Natural killer cell treated with Interleukin-12 subunit alpha and Interleukin-12 subunit beta and Interleukin-15 and Interleukin-18, amount 100 ng/mL, for 72 hours (primary cell): ENCODE measurements around the gene TRIM14. TPM values are rescaled to one million over a fixed set of nuclear protein-coding genes. Genes with fewer than 3 reads are reported as not detected.

Experiments used
- ATAC-seq, 2 donors: fragments of 150-1000 bp; cut with Tn5 transposase in 1 of 2; sonication (Bioruptor Pico), chemical (Tn5 transposase) in 1 of 2; 2 replicates each; pipeline ENCODE4 v1.10.0; 2021
- DNase-seq: peaks from one replicate; pipeline ENCODE4 v3.0.0; 2022; ENCODE audit warnings: low spot score
- H3K27ac Mint-ChIP-seq, 2 donors: 1 replicate in 1 of 2; 2 replicates in 1 of 2; pipeline ENCODE4 v1.8.0; 2022; ENCODE audit warnings: mixed read lengths in 2 of 2, mild to moderate bottlenecking in 1 of 2, moderate library complexity in 1 of 2
- H3K27me3 Mint-ChIP-seq, 2 donors: 1 replicate in 1 of 2; 2 replicates in 1 of 2; pipeline ENCODE4 v1.8.0; 2022; ENCODE audit warnings: mixed read lengths in 2 of 2
- H3K36me3 Mint-ChIP-seq: one replicate; pipeline ENCODE4 v1.8.0; 2022; ENCODE audit warnings: mixed read lengths
- H3K4me1 Mint-ChIP-seq, 2 donors: 1 replicate in 1 of 2; 2 replicates in 1 of 2; pipeline ENCODE4 v1.8.0; 2022; ENCODE audit warnings: low read depth in 2 of 2, mixed read lengths in 2 of 2, mild to moderate bottlenecking in 1 of 2
- H3K4me3 Mint-ChIP-seq: one replicate; pipeline ENCODE4 v1.8.0; 2022; ENCODE audit warnings: mixed read lengths
- H3K9me3 Mint-ChIP-seq: 2 replicates; pipeline ENCODE4 v1.8.0; 2022; ENCODE audit warnings: mixed read lengths
- total RNA-seq, 2 donors: library from RNA; stranded (reverse); gene quantifications; one replicate each; pipeline ENCODE4 v1.2.3, GENCODE V29; 2022

Gene TRIM14
- total RNA-seq, 2 donors from 2014 or later, result 29.4 to 49.0 TPM

GRCh38 chr9:98109052-98109451 is 10.0 kb downstream of the TRIM14 start:
- ATAC-seq (no peak), DNase-seq (no peak)
- Mint-ChIP-seq H3K4me3 (peak overlapping the region; percentile 68), H3K36me3 (peaks cover 17% of the 10 kb centered on the region), H3K4me1 (peaks cover 55 to 56% of the 10 kb centered on the region in 2 donors), H3K27me3 (no peaks in the 10 kb centered on the region), H3K9me3 (no peaks in the 10 kb centered on the region), H3K27ac (peak overlapping the region; percentile 81 to 89)

- H3K9me3 Mint-ChIP-seq, result no peaks in the 10 kb centered on the region
- ATAC-seq (peak; percentile 87 to 90), DNase-seq (no peak)
- H3K27ac Mint-ChIP-seq, result peak overlapping the region; percentile 81 to 89
- no peaks in the 10 kb centered on the region for H3K27me3 Mint-ChIP-seq
- peaks cover 17% of the 10 kb centered on the region for H3K36me3 Mint-ChIP-seq
- H3K4me3 Mint-ChIP-seq, result peak overlapping the region; percentile 68
- H3K4me1 Mint-ChIP-seq, result peaks cover 59 to 60% of the 10 kb centered on the region in 2 donors
These were observed 10.4 kb downstream of the TRIM14 start for GRCh38 chr9:98108531-98109031.

GRCh38 chr9:98107926-98108325 is 11.1 kb downstream of the TRIM14 start:
- Mint-ChIP-seq H3K27me3 (no peaks in the 10 kb centered on the region), H3K9me3 (no peaks in the 10 kb centered on the region), H3K36me3 (peaks cover 17% of the 10 kb centered on the region), H3K4me1 (peaks cover 59 to 60% of the 10 kb centered on the region in 2 donors), H3K27ac (peak overlapping the region; percentile 81 to 89), H3K4me3 (peak overlapping the region; percentile 68)
- DNase-seq, result no peak
- peak in 1 of 2 donors; percentile 33 for ATAC-seq

- Mint-ChIP-seq H3K4me1 (peaks cover 66 to 71% of the 10 kb centered on the region in 2 donors), H3K9me3 (no peaks in the 10 kb centered on the region), H3K27me3 (no peaks in the 10 kb centered on the region), H3K4me3 (peak overlapping the region; percentile 69), H3K27ac (peak overlapping the region; percentile 89 to 94), H3K36me3 (peaks cover 10% of the 10 kb centered on the region)
- DNase-seq (no peak), ATAC-seq (no peak)
These were observed 14.0 kb downstream of the TRIM14 start for GRCh38 chr9:98105006-98105405.

- Mint-ChIP-seq H3K36me3 (peaks cover 6% of the 10 kb centered on the region), H3K4me1 (peaks cover 66 to 71% of the 10 kb centered on the region in 2 donors), H3K4me3 (peak overlapping the region; percentile 69), H3K27ac (peak overlapping the region; percentile 89 to 94), H3K27me3 (no peaks in the 10 kb centered on the region), H3K9me3 (no peaks in the 10 kb centered on the region)
- DNase-seq, result no peak
- no peak for ATAC-seq
These were observed 14.6 kb downstream of the TRIM14 start for GRCh38 chr9:98104445-98104881.

- peaks cover 57 to 62% of the 10 kb centered on the region in 2 donors for H3K4me1 Mint-ChIP-seq
- ATAC-seq, result peak; percentile 98
- H3K27me3 Mint-ChIP-seq, result no peaks in the 10 kb centered on the region
- peak overlapping the region; percentile 80 for H3K4me3 Mint-ChIP-seq
- H3K27ac Mint-ChIP-seq, result peak overlapping the region; percentile 89 to 94
- H3K36me3 Mint-ChIP-seq, result peaks cover 13% of the 10 kb centered on the region
- no peaks in the 10 kb centered on the region for H3K9me3 Mint-ChIP-seq
- peak; percentile 84 for DNase-seq
These were observed 17.2 kb downstream of the TRIM14 start for GRCh38 chr9:98101868-98102273.

GRCh38 chr9:98101416-98101815 is 17.6 kb downstream of the TRIM14 start:
- Mint-ChIP-seq H3K4me1 (peaks cover 60 to 63% of the 10 kb centered on the region in 2 donors), H3K27me3 (no peaks in the 10 kb centered on the region), H3K9me3 (no peaks in the 10 kb centered on the region), H3K4me3 (peak overlapping the region; percentile 80), H3K36me3 (peaks cover 13% of the 10 kb centered on the region), H3K27ac (peak overlapping the region; percentile 89 to 94)
- ATAC-seq (no peak), DNase-seq (no peak)

- DNase-seq, result no peak
- ATAC-seq, result no peak
- peak overlapping the region; percentile 67 for H3K4me3 Mint-ChIP-seq
- no peaks in the 10 kb centered on the region for H3K9me3 Mint-ChIP-seq
- peak overlapping the region; percentile 89 to 94 for H3K27ac Mint-ChIP-seq
- H3K27me3 Mint-ChIP-seq, result no peaks in the 10 kb centered on the region
- H3K4me1 Mint-ChIP-seq, result peaks cover 54 to 56% of the 10 kb centered on the region in 2 donors
- H3K36me3 Mint-ChIP-seq, result peaks cover 13% of the 10 kb centered on the region
These were observed 18.6 kb downstream of the TRIM14 start for GRCh38 chr9:98100456-98100855.

GRCh38 chr9:98099898-98100297 is 19.1 kb downstream of the TRIM14 start:
- Mint-ChIP-seq H3K27ac (peak overlapping the region; percentile 89 to 94), H3K27me3 (no peaks in the 10 kb centered on the region), H3K9me3 (no peaks in the 10 kb centered on the region), H3K4me1 (peaks cover 52% of the 10 kb centered on the region in 2 donors), H3K36me3 (peaks cover 13% of the 10 kb centered on the region), H3K4me3 (peak overlapping the region; percentile 67)
- ATAC-seq, result no peak
- no peak for DNase-seq

GRCh38 chr9:98099346-98099745 is 19.7 kb downstream of the TRIM14 start:
- H3K27ac Mint-ChIP-seq, result peak overlapping the region; percentile 89 to 94
- peak overlapping the region; percentile 67 for H3K4me3 Mint-ChIP-seq
- H3K36me3 Mint-ChIP-seq, result peaks cover 11% of the 10 kb centered on the region
- H3K27me3 Mint-ChIP-seq, result no peaks in the 10 kb centered on the region
- H3K4me1 Mint-ChIP-seq, result peaks cover 48 to 51% of the 10 kb centered on the region in 2 donors
- H3K9me3 Mint-ChIP-seq, result no peaks in the 10 kb centered on the region
- no peak for DNase-seq
- no peak for ATAC-seq

GRCh38 chr9:98097836-98098235 is 21.2 kb downstream of the TRIM14 start:
- Mint-ChIP-seq H3K4me1 (peaks cover 48% of the 10 kb centered on the region in 2 donors), H3K27me3 (no peaks in the 10 kb centered on the region), H3K4me3 (peak overlapping the region; percentile 21), H3K36me3 (peaks cover 12% of the 10 kb centered on the region), H3K9me3 (no peaks in the 10 kb centered on the region), H3K27ac (peak overlapping the region; percentile 73 to 86)
- ATAC-seq (peak; percentile 22 to 47), DNase-seq (peak; percentile 74)

GRCh38 chr9:98096091-98096490 is 22.9 kb downstream of the TRIM14 start:
- no peak for DNase-seq
- no peaks in the 10 kb centered on the region for H3K27me3 Mint-ChIP-seq
- H3K27ac Mint-ChIP-seq, result peak overlapping the region in 1 of 2 donors; percentile 73
- ATAC-seq, result no peak
- H3K4me3 Mint-ChIP-seq, result no peak overlapping the region
- H3K9me3 Mint-ChIP-seq, result no peaks in the 10 kb centered on the region
- peaks cover 38% of the 10 kb centered on the region in 2 donors for H3K4me1 Mint-ChIP-seq
- peaks cover 16% of the 10 kb centered on the region for H3K36me3 Mint-ChIP-seq

GRCh38 chr9:98095401-98095800 is 23.6 kb downstream of the TRIM14 start:
- ATAC-seq, result no peak
- no peak overlapping the region for H3K4me3 Mint-ChIP-seq
- peak overlapping the region in 1 of 2 donors; percentile 63 for H3K27ac Mint-ChIP-seq
- H3K4me1 Mint-ChIP-seq, result peaks cover 36 to 37% of the 10 kb centered on the region in 2 donors
- no peaks in the 10 kb centered on the region for H3K9me3 Mint-ChIP-seq
- H3K36me3 Mint-ChIP-seq, result peaks cover 16% of the 10 kb centered on the region
- no peaks in the 10 kb centered on the region for H3K27me3 Mint-ChIP-seq
- DNase-seq, result no peak

GRCh38 chr9:98094851-98095250 is 24.2 kb downstream of the TRIM14 start:
- ATAC-seq (no peak), DNase-seq (no peak)
- Mint-ChIP-seq H3K27me3 (no peaks in the 10 kb centered on the region), H3K36me3 (peaks cover 20% of the 10 kb centered on the region), H3K27ac (peak overlapping the region; percentile 57 to 72), H3K4me1 (peaks cover 32 to 35% of the 10 kb centered on the region in 2 donors), H3K4me3 (no peak overlapping the region), H3K9me3 (no peaks in the 10 kb centered on the region)
